Coronary artery (tissue), 2 donors: ENCODE measurements around the gene GREM2.

Source experiments
- DNase-seq: peaks from one replicate; pipeline ENCODE4 v3.0.0-alpha.2; 2017; ENCODE audit warnings: low spot score
- H3K27ac ChIP-seq, 2 donors: fragments of 200-600 bp; sonication (generic); one replicate each; pipeline ENCODE4 v1.5.1; 2016 to 2019
- H3K4me3 ChIP-seq: fragments of 200-600 bp; sonication (generic); 2 replicates; pipeline ENCODE4 v1.5.1; 2016; ENCODE audit warnings: mild to moderate bottlenecking, moderate library complexity
- TF ChIP-seq, protein P1 (sequence below): fragments of 200-600 bp; sonication (generic); IDR thresholded peaks from one replicate; pipeline ENCODE4 v1.5.1; 2019; ENCODE audit warnings: antibody characterized with exemption

GREM2 gene

GRCh38 chr1:240562779-240563178, 49.2 kb downstream of the GREM2 start:
- Histone ChIP-seq H3K27ac (no peak overlapping the region), H3K4me3 (no peak overlapping the region)
- no peak for DNase-seq
- TF ChIP-seq, protein P1, sequence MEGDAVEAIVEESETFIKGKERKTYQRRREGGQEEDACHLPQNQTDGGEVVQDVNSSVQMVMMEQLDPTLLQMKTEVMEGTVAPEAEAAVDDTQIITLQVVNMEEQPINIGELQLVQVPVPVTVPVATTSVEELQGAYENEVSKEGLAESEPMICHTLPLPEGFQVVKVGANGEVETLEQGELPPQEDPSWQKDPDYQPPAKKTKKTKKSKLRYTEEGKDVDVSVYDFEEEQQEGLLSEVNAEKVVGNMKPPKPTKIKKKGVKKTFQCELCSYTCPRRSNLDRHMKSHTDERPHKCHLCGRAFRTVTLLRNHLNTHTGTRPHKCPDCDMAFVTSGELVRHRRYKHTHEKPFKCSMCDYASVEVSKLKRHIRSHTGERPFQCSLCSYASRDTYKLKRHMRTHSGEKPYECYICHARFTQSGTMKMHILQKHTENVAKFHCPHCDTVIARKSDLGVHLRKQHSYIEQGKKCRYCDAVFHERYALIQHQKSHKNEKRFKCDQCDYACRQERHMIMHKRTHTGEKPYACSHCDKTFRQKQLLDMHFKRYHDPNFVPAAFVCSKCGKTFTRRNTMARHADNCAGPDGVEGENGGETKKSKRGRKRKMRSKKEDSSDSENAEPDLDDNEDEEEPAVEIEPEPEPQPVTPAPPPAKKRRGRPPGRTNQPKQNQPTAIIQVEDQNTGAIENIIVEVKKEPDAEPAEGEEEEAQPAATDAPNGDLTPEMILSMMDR = no peak

- DNase-seq = no peak
- TF ChIP-seq, protein P1 = no peak
- H3K4me3 ChIP-seq = no peak overlapping the region
- no peak overlapping the region for H3K27ac ChIP-seq
Observed at GRCh38 chr1:240562111-240562590, 49.8 kb downstream of the GREM2 start.

GRCh38 chr1:240559781-240560180, 52.2 kb downstream of the GREM2 start:
- Histone ChIP-seq H3K27ac (no peak overlapping the region), H3K4me3 (no peak overlapping the region)
- no peak for DNase-seq
- TF ChIP-seq, protein P1 = no peak

- TF ChIP-seq, protein P1 = no peak
- no peak for DNase-seq
- H3K4me3 ChIP-seq = no peak overlapping the region
- no peak overlapping the region for H3K27ac ChIP-seq
Observed at GRCh38 chr1:240555524-240555923, 56.4 kb downstream of the GREM2 start.

GRCh38 chr1:240553351-240553750, 58.6 kb downstream of the GREM2 start:
- no peak for DNase-seq
- TF ChIP-seq, protein P1 = no peak
- H3K27ac ChIP-seq = no peak overlapping the region
- H3K4me3 ChIP-seq = no peak overlapping the region

- no peak overlapping the region for H3K4me3 ChIP-seq
- TF ChIP-seq, protein P1 = no peak
- no peak overlapping the region for H3K27ac ChIP-seq
- no peak for DNase-seq
Observed at GRCh38 chr1:240539769-240540414, 72.1 kb downstream of the GREM2 start.

- Histone ChIP-seq H3K27ac (no peak overlapping the region), H3K4me3 (no peak overlapping the region)
- TF ChIP-seq, protein P1 = no peak
- no peak for DNase-seq
Observed at GRCh38 chr1:240538776-240539430, 73.1 kb downstream of the GREM2 start.
